HG02885 (cell line): Measurements from ENCODE around the gene OXCT1.
"Not testable (repeated sequence)": the region's sequence is repeated elsewhere in the genome, so short reads cannot be mapped to it uniquely, and the experiment has no call there.

Source experiments
- ATAC-seq: cut with Tn5 transposase; IDR thresholded peaks from one replicate; pipeline ENCODE4 v1.9.1; 2021; ENCODE audit warnings: mild to moderate bottlenecking; ENCODE audit not compliant: unreplicated experiment, poor library complexity

Gene OXCT1

GRCh38 chr5:41834506-41834905 is 35.7 kb downstream of the OXCT1 start:
- no peak for ATAC-seq

GRCh38 chr5:41832430-41832829 is 37.8 kb downstream of the OXCT1 start:
- ATAC-seq, result no peak

GRCh38 chr5:41831155-41831554 is 39.1 kb downstream of the OXCT1 start:
- ATAC-seq, result peak; percentile 77

GRCh38 chr5:41827792-41828191 is 42.4 kb downstream of the OXCT1 start:
- ATAC-seq, result no peak

GRCh38 chr5:41822036-41822435 is 48.2 kb downstream of the OXCT1 start:
- ATAC-seq, result no peak

GRCh38 chr5:41821051-41821450 is 49.2 kb downstream of the OXCT1 start:
- no peak for ATAC-seq

GRCh38 chr5:41820150-41820549 is 50.1 kb downstream of the OXCT1 start:
- ATAC-seq, result no peak

- ATAC-seq, result no peak
Observed at GRCh38 chr5:41817625-41818301, 52.5 kb downstream of the OXCT1 start.

- ATAC-seq, result peak; percentile 51
Observed at GRCh38 chr5:41815663-41816229, 54.5 kb downstream of the OXCT1 start.

- ATAC-seq, result no peak
Observed at GRCh38 chr5:41815261-41815660, 55.0 kb downstream of the OXCT1 start.

- not testable (repeated sequence) for ATAC-seq
Observed at GRCh38 chr5:41814306-41814705, 55.9 kb downstream of the OXCT1 start.

GRCh38 chr5:41812156-41812555 is 58.1 kb downstream of the OXCT1 start:
- ATAC-seq, result no peak

- ATAC-seq, result peak; percentile 77
Observed at GRCh38 chr5:41809128-41809527, 61.1 kb downstream of the OXCT1 start.

- no peak for ATAC-seq
Observed at GRCh38 chr5:41808294-41808693, 61.9 kb downstream of the OXCT1 start.

- ATAC-seq, result no peak
Observed at GRCh38 chr5:41797662-41798061, 72.6 kb downstream of the OXCT1 start.

GRCh38 chr5:41796061-41796460 is 74.2 kb downstream of the OXCT1 start:
- ATAC-seq, result no peak

GRCh38 chr5:41795125-41795524 is 75.1 kb downstream of the OXCT1 start:
- ATAC-seq, result no peak

GRCh38 chr5:41794471-41794870 is 75.8 kb downstream of the OXCT1 start:
- ATAC-seq, result no peak

GRCh38 chr5:41793141-41793770 is 77.0 kb downstream of the OXCT1 start:
- no peak for ATAC-seq

GRCh38 chr5:41790038-41790776 is 80.0 kb downstream of the OXCT1 start:
- no peak for ATAC-seq

- no peak for ATAC-seq
Observed at GRCh38 chr5:41789434-41789833, 80.8 kb downstream of the OXCT1 start.
